Measurements from ENCODE around the gene RASIP1.
"Not testable (repeated sequence)": the region's sequence is repeated elsewhere in the genome, so short reads cannot be mapped to it uniquely, and the experiment has no call there.

The RASIP1 gene

DNA sequence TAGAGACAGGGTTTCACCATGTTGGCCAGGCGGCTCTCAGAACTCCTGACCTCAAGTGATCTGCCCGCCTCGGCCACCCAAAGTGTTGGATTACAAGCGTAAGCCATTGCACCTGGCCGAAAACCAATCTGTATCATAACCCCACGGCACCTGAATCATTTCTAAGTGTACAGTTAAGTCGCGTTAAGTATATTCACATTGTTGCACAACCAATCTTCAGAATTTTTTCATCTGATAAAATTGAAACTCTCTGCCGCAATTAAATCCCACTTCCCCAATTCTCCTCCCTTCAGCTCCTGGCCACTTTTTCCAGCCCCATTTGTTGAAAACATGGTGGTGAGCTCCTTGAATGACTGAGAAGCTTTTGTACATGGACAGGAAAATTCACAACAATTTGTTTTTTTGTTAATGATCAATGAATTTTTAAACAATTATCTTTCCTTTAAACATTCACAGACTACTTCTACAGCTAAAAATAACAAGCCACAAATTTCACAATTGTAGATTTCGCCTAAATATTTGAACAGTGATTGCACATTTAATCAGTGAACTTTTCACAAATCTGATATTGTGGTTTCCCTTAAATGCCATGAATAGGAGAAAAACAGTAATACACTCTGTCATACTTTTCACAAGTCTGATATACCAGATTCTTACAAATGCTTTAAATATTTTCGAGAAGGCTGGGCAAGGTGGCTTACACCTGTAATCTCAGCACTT lies 28.7 kb upstream of the RASIP1 start:
- H3K27me3 ChIP-seq (ENCODE audit: control insufficient read depth, insufficient read depth, low read length), result peaks cover 5% of the 10 kb centered on the region
- no peaks in the 10 kb centered on the region for H3K36me3 ChIP-seq (ENCODE audit: control insufficient read depth, insufficient read depth, low read length)
- no peak overlapping the region for H3K4me3 ChIP-seq (ENCODE audit: low read length)
- H3K9me3 ChIP-seq (ENCODE audit: control insufficient read depth, low read length), result no peaks in the 10 kb centered on the region
- H3K9ac ChIP-seq (ENCODE audit: low read length), result no peak overlapping the region
- H3K4me1 ChIP-seq (ENCODE audit: control insufficient read depth, insufficient read depth, low read length), result peaks cover 2% of the 10 kb centered on the region

- H3K4me1 ChIP-seq (ENCODE audit: control insufficient read depth, insufficient read depth, low read length); H3K9ac ChIP-seq (ENCODE audit: low read length); H3K36me3 ChIP-seq (ENCODE audit: control insufficient read depth, insufficient read depth, low read length); H3K4me3 ChIP-seq (ENCODE audit: low read length); H3K9me3 ChIP-seq (ENCODE audit: control insufficient read depth, low read length); H3K27me3 ChIP-seq (ENCODE audit: control insufficient read depth, insufficient read depth, low read length): not testable (repeated sequence)
Observed at GRCh38 chr19:48768171-48768753, 27.9 kb upstream of the RASIP1 start.

DNA sequence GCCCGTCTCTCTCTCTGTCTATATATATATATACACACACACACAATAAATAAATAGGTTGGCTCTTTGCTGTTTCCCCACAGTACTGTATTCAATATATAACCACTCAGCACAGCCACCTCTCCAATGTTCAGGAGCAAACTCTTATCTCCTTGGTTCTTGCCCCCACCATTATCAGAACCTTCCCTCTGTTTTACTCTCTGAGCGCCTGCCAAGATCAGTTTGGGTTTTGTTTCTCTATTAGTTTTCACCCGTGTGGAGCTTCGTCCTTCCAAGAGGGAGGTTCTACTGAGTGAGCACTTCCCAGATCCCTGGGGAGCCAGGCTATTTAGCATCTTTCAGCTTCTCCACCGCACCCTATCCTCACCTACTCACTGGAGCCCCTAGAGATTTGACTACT lies 25.4 kb upstream of the RASIP1 start:
- not testable (repeated sequence) for H3K36me3 ChIP-seq (ENCODE audit: control insufficient read depth, insufficient read depth, low read length); H3K27me3 ChIP-seq (ENCODE audit: control insufficient read depth, insufficient read depth, low read length); H3K4me1 ChIP-seq (ENCODE audit: control insufficient read depth, insufficient read depth, low read length); H3K4me3 ChIP-seq (ENCODE audit: low read length); H3K9me3 ChIP-seq (ENCODE audit: control insufficient read depth, low read length); H3K9ac ChIP-seq (ENCODE audit: low read length)

DNA sequence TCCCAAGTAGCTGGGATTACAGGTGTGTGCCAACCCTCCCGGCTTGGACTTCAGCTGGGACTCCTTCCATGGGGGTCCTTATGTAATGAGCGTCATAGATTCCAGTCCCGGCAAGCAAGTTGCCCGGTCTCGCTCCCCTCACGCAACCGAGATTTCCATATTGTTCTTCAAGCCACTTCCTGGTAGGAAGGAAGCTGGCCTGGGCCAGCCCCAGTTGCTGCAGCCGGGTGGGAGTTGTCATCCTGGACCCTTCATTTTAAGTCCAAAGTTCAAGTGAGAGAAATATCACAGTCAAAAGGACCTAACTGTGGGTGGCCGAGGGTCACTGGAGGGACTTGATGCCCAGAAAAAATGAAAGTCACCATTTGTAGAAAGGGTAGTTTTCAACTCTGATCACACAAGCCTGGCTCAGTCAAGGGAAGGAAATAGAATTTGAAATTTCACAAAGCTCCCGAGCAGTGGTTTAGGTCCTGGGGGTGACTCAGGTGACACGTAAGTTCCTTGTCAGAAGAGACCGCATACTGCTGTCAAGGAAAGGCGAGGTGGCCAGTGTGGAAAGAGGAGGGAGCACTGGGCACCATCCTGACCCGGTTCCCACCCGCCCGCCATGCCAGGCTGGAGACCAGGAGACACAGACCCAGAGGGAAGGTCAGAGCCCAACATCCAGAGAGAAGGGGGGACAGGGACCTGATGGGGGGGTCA lies 20.2 kb upstream of the RASIP1 start:
- Histone ChIP-seq H3K9ac (ENCODE audit: low read length) (no peak overlapping the region), H3K27me3 (ENCODE audit: control insufficient read depth, insufficient read depth, low read length) (peaks cover 6% of the 10 kb centered on the region), H3K4me3 (ENCODE audit: low read length) (no peak overlapping the region), H3K9me3 (ENCODE audit: control insufficient read depth, low read length) (no peaks in the 10 kb centered on the region), H3K4me1 (ENCODE audit: control insufficient read depth, insufficient read depth, low read length) (no peaks in the 10 kb centered on the region), H3K36me3 (ENCODE audit: control insufficient read depth, insufficient read depth, low read length) (no peaks in the 10 kb centered on the region)

DNA sequence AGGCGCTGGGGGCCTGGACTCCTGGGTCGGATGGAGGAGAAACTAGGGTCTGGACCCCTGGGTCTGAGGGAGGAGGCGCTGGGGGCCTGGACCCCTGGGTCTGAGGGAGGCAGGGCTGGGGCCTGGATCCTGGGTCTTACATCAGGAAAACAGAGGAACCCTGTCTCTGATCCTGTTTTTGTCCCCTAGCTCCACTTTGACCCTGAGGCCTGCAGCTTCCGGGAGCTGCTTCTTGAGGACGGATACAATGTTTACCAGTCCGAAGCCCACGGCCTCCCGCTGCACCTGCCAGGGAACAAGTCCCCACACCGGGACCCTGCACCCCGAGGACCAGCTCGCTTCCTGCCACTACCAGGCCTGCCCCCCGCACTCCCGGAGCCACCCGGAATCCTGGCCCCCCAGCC lies 17.3 kb upstream of the RASIP1 start:
- H3K9ac ChIP-seq (ENCODE audit: low read length), result no peak overlapping the region
- no peaks in the 10 kb centered on the region for H3K9me3 ChIP-seq (ENCODE audit: control insufficient read depth, low read length)
- no peak overlapping the region for H3K4me3 ChIP-seq (ENCODE audit: low read length)
- peaks cover 15% of the 10 kb centered on the region for H3K27me3 ChIP-seq (ENCODE audit: control insufficient read depth, insufficient read depth, low read length)
- peaks cover 8% of the 10 kb centered on the region for H3K4me1 ChIP-seq (ENCODE audit: control insufficient read depth, insufficient read depth, low read length)
- H3K36me3 ChIP-seq (ENCODE audit: control insufficient read depth, insufficient read depth, low read length), result no peaks in the 10 kb centered on the region

DNA sequence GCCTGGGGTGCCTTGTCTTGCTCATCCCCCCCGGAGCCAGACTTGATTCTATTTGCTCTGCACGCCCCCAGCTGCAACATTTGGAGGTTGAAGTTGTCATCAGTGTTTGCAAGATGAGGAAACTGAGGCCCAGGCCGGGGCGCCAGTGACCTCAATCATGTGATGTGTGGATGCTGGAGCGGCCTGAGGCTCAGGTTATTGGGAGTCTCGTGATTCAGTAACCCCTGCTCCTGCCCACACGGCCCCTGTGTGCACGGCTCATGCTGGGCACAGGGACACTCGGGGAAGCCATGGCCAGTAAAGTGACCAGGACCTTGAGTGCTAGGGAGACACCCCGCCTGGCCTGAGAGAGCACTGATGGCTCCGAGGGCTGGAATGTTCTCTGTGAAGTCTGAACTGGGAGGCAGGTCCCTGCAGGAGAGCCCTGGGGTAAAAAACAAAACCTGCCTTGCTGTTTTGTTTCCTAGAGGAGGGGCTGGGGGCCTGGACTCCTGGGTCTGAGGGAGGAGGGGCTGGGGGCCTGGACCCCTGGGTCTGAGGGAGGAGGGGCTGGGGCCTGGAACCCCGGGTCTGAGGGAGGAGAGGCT lies 16.8 kb upstream of the RASIP1 start:
- H3K9me3 ChIP-seq (ENCODE audit: control insufficient read depth, low read length), result no peaks in the 10 kb centered on the region
- H3K4me3 ChIP-seq (ENCODE audit: low read length), result no peak overlapping the region
- peaks cover 13% of the 10 kb centered on the region for H3K4me1 ChIP-seq (ENCODE audit: control insufficient read depth, insufficient read depth, low read length)
- peaks cover 20% of the 10 kb centered on the region for H3K27me3 ChIP-seq (ENCODE audit: control insufficient read depth, insufficient read depth, low read length)
- no peak overlapping the region for H3K9ac ChIP-seq (ENCODE audit: low read length)
- H3K36me3 ChIP-seq (ENCODE audit: control insufficient read depth, insufficient read depth, low read length), result no peaks in the 10 kb centered on the region

DNA sequence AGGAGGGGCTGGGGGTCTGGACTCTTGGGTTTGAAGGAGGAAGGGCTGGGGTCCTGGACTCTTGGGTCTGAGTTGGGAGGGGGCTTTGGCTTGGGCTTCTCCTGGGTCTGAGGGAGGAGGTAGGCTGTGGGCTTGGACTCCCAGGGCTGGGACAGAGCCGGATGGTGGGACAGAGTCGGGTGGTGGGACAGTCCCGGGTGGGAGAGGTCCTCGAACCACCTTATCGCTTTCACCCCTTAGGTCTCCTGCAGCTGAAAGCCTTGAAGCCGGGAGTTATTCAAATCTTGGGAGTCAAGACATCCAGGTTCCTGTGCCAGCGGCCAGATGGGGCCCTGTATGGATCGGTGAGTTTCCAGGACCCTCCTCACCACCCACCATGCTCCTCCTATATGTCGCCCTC lies 16.3 kb upstream of the RASIP1 start:
- H3K9me3 ChIP-seq (ENCODE audit: control insufficient read depth, low read length), result no peaks in the 10 kb centered on the region
- no peaks in the 10 kb centered on the region for H3K36me3 ChIP-seq (ENCODE audit: control insufficient read depth, insufficient read depth, low read length)
- H3K27me3 ChIP-seq (ENCODE audit: control insufficient read depth, insufficient read depth, low read length), result peaks cover 25% of the 10 kb centered on the region
- H3K9ac ChIP-seq (ENCODE audit: low read length), result no peak overlapping the region
- H3K4me3 ChIP-seq (ENCODE audit: low read length), result no peak overlapping the region
- peaks cover 17% of the 10 kb centered on the region for H3K4me1 ChIP-seq (ENCODE audit: control insufficient read depth, insufficient read depth, low read length)

DNA sequence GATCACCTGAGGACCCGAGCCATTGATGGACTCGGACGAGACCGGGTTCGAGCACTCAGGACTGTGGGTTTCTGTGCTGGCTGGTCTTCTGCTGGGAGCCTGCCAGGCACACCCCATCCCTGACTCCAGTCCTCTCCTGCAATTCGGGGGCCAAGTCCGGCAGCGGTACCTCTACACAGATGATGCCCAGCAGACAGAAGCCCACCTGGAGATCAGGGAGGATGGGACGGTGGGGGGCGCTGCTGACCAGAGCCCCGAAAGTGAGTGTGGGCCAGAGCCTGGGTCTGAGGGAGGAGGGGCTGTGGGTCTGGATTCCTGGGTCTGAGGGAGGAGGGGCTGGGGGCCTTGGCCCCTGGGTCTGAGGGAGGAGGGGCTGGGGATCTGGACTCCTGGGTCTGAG lies 15.8 kb upstream of the RASIP1 start:
- H3K9ac ChIP-seq (ENCODE audit: low read length), result no peak overlapping the region
- peaks cover 20% of the 10 kb centered on the region for H3K4me1 ChIP-seq (ENCODE audit: control insufficient read depth, insufficient read depth, low read length)
- peaks cover 30% of the 10 kb centered on the region for H3K27me3 ChIP-seq (ENCODE audit: control insufficient read depth, insufficient read depth, low read length)
- H3K4me3 ChIP-seq (ENCODE audit: low read length), result no peak overlapping the region
- H3K9me3 ChIP-seq (ENCODE audit: control insufficient read depth, low read length), result no peaks in the 10 kb centered on the region
- H3K36me3 ChIP-seq (ENCODE audit: control insufficient read depth, insufficient read depth, low read length), result no peaks in the 10 kb centered on the region

DNA sequence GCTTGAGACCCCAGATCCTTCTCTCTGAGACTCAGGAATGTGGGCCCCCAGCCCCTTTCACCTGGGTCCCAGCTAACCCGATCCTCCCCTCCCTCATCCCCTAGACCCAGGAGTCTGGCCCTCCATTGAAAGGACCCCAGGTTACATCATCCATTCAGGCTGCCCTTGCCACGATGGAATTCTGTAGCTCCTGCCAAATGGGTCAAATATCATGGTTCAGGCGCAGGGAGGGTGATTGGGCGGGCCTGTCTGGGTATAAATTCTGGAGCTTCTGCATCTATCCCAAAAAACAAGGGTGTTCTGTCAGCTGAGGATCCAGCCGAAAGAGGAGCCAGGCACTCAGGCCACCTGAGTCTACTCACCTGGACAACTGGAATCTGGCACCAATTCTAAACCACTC lies 15.4 kb upstream of the RASIP1 start:
- Histone ChIP-seq H3K9ac (ENCODE audit: low read length) (no peak overlapping the region), H3K27me3 (ENCODE audit: control insufficient read depth, insufficient read depth, low read length) (peaks cover 31% of the 10 kb centered on the region), H3K36me3 (ENCODE audit: control insufficient read depth, insufficient read depth, low read length) (no peaks in the 10 kb centered on the region), H3K4me1 (ENCODE audit: control insufficient read depth, insufficient read depth, low read length) (peaks cover 24% of the 10 kb centered on the region), H3K9me3 (ENCODE audit: control insufficient read depth, low read length) (no peaks in the 10 kb centered on the region), H3K4me3 (ENCODE audit: low read length) (no peak overlapping the region)

DNA sequence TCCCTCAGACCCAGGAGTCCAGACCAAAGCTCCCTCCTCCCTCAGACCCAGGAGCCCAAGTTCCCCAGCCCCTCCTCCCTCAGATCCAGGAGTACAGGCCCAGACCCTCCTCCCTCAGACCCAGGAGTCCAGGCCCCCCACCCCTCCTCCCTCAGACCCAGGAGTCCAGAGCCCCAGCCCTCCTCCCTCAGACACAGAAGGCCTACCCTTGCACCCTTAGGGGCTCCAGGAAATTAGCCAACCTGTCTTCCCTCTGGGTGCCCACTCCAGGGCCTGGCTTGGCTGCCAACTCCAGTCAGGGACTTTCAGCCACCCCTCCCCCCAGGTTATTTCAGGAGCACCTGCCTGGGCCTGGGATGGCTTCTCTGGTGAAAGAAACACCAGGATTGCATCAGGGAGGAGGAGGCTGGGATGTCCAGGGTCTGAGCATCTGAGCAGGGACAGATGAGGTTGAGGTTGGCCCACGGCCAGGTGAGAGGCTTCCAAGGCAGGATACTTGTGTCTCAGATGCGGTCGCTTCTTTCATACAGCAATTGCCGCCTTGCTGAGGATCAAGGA lies 14.8 kb upstream of the RASIP1 start, which contains the start of gene FGF21:
Gene FGF21 (plus strand): TSS at position 441 of the 558 bp plus-strand sequence. CDS start 713 bp downstream, outside the sequence.
- Histone ChIP-seq H3K4me3 (ENCODE audit: low read length) (no peak within 1 kb of the TSS), H3K27me3 (ENCODE audit: control insufficient read depth, insufficient read depth, low read length) (peaks cover 34% of the 10 kb centered on the region), H3K9me3 (ENCODE audit: control insufficient read depth, low read length) (no peaks in the 10 kb centered on the region), H3K4me1 (ENCODE audit: control insufficient read depth, insufficient read depth, low read length) (peaks cover 30% of the 10 kb centered on the region), H3K36me3 (ENCODE audit: control insufficient read depth, insufficient read depth, low read length) (no peaks in the 10 kb centered on the region), H3K9ac (ENCODE audit: low read length) (no peak within 1 kb of the TSS)

- Histone ChIP-seq H3K4me3 (ENCODE audit: low read length) (peak within 1 kb of the TSS; percentile 47), H3K9me3 (ENCODE audit: control insufficient read depth, low read length) (no peaks in the 10 kb centered on the region), H3K4me1 (ENCODE audit: control insufficient read depth, insufficient read depth, low read length) (peaks cover 34% of the 10 kb centered on the region), H3K9ac (ENCODE audit: low read length) (peak within 1 kb of the TSS; percentile 77), H3K36me3 (ENCODE audit: control insufficient read depth, insufficient read depth, low read length) (no peaks in the 10 kb centered on the region), H3K27me3 (ENCODE audit: control insufficient read depth, insufficient read depth, low read length) (peaks cover 38% of the 10 kb centered on the region)
Observed at GRCh38 chr19:48752496-48753365, 12.3 kb upstream of the RASIP1 start, which contains the start of gene FUT1. FUT1 (minus strand) TSS chr19:48752641; CDS start chr19:48751281, 1,360 bp downstream.

Data from mucosa of stomach (tissue), 1 donor.